ENCODE results near the gene CREB3.

CREB3 gene

GRCh38 chr9:35781066-35781465, 48.6 kb downstream of the CREB3 start:
- DNase-seq (ENCODE audit: low read depth), result no peak

DNA sequence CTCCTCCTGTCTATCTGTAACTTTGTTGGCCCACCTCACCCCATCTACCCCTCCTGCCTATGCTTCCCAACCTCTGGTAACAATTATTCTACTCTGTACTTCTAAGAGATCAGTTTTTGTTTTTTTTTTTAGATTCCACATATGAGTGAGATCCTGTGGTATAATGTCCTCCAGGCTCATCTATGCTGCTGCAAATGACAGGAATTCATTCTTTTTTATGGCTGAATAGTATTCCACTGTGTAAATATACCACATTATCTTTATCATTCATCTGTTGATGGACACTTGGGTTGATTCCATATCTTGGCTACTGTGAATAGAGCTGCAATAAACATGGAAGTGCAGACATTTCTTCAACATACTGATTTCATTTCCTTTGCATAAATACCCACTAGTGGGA, 51.0 kb downstream of the CREB3 start:
- no peak for DNase-seq (ENCODE audit: low read depth)

Measured in activated gamma-delta T cell treated with anti-CD3 and anti-CD28 coated beads, Interleukin-2, amount 50 U/mL, for 16 hours (primary cell).